ENCODE data around the gene MARCHF9. TPM values are rescaled to one million over a fixed set of nuclear protein-coding genes. Genes with fewer than 3 reads are reported as not detected.

Gene MARCHF9
- total RNA-seq, 2 donors from 2014 or later: 13.6 to 15.8 TPM

GRCh38 chr12:57807285-57807684 lies 52.4 kb downstream of the MARCHF9 start:
- H3K9me3 Mint-ChIP-seq: no peaks in the 10 kb centered on the region
- Histone ChIP-seq H3K9me3 (ENCODE audit: control insufficient read depth, low read length) (no peaks in the 10 kb centered on the region), H3K36me3 (ENCODE audit: control insufficient read depth, insufficient read depth, low read length) (peaks cover 23% of the 10 kb centered on the region), H3K27ac (ENCODE audit: low read depth, low read length) (no peak overlapping the region), H3K4me3 (ENCODE audit: low read length) (no peak overlapping the region), H3K27me3 (ENCODE audit: control insufficient read depth, insufficient read depth, low read length, poor library complexity, severe bottlenecking) (no peaks in the 10 kb centered on the region), H3K4me1 (ENCODE audit: control insufficient read depth, insufficient read depth, low read length) (no peaks in the 10 kb centered on the region), H3K9ac (ENCODE audit: extremely low read depth, low read length, poor library complexity, severe bottlenecking) (no peak overlapping the region)
- 92 to 98% methylated on average over 8 to 9 of the region's 9 CpGs for WGBS, 2 experiments (ENCODE audit: insufficient coverage in 1 of 2, insufficient read length in 1 of 2)
- no peak overlapping the region for H3K4me3 Mint-ChIP-seq
- H3K4me1 Mint-ChIP-seq: no peaks in the 10 kb centered on the region
- DNase-seq: no peak
- no peaks in the 10 kb centered on the region for H3K27me3 Mint-ChIP-seq (ENCODE audit: insufficient read depth)
- H3K36me3 Mint-ChIP-seq (ENCODE audit: low read depth): peaks cover 20% of the 10 kb centered on the region
- no peak for TF ChIP-seq CTCF (conservative IDR thresholded peaks at IDR 0.05)
- H3K27ac Mint-ChIP-seq: no peak overlapping the region

- no peak overlapping the region for H3K4me3 ChIP-seq (ENCODE audit: low read length)
- 91 to 93% methylated on average over 5 of the region's 5 CpGs for WGBS, 2 experiments (ENCODE audit: insufficient coverage in 1 of 2, insufficient read length in 1 of 2)
- no peaks in the 10 kb centered on the region for H3K4me1 Mint-ChIP-seq
- no peaks in the 10 kb centered on the region for H3K4me1 ChIP-seq (ENCODE audit: control insufficient read depth, insufficient read depth, low read length)
- no peak overlapping the region for H3K4me3 Mint-ChIP-seq
- DNase-seq: no peak
- peaks cover 14% of the 10 kb centered on the region for H3K36me3 ChIP-seq (ENCODE audit: control insufficient read depth, insufficient read depth, low read length)
- no peak overlapping the region for H3K27ac Mint-ChIP-seq
- no peak overlapping the region for H3K9ac ChIP-seq (ENCODE audit: extremely low read depth, low read length, poor library complexity, severe bottlenecking)
- H3K9me3 Mint-ChIP-seq: no peaks in the 10 kb centered on the region
- no peak overlapping the region for H3K27ac ChIP-seq (ENCODE audit: low read depth, low read length)
- H3K27me3 Mint-ChIP-seq (ENCODE audit: insufficient read depth): no peaks in the 10 kb centered on the region
- no peak for TF ChIP-seq CTCF (conservative IDR thresholded peaks at IDR 0.05)
- H3K27me3 ChIP-seq (ENCODE audit: control insufficient read depth, insufficient read depth, low read length, poor library complexity, severe bottlenecking): no peaks in the 10 kb centered on the region
- H3K9me3 ChIP-seq (ENCODE audit: control insufficient read depth, low read length): no peaks in the 10 kb centered on the region
- H3K36me3 Mint-ChIP-seq (ENCODE audit: low read depth): peaks cover 19% of the 10 kb centered on the region
These were observed 53.4 kb downstream of the MARCHF9 start for GRCh38 chr12:57808351-57808750.

GRCh38 chr12:57809425-57809824 lies 54.5 kb downstream of the MARCHF9 start:
- Histone ChIP-seq H3K4me3 (ENCODE audit: low read length) (no peak overlapping the region), H3K9ac (ENCODE audit: extremely low read depth, low read length, poor library complexity, severe bottlenecking) (no peak overlapping the region), H3K27me3 (ENCODE audit: control insufficient read depth, insufficient read depth, low read length, poor library complexity, severe bottlenecking) (no peaks in the 10 kb centered on the region), H3K9me3 (ENCODE audit: control insufficient read depth, low read length) (no peaks in the 10 kb centered on the region), H3K4me1 (ENCODE audit: control insufficient read depth, insufficient read depth, low read length) (no peaks in the 10 kb centered on the region), H3K27ac (ENCODE audit: low read depth, low read length) (no peak overlapping the region), H3K36me3 (ENCODE audit: control insufficient read depth, insufficient read depth, low read length) (peaks cover 14% of the 10 kb centered on the region)
- Mint-ChIP-seq H3K4me3 (no peak overlapping the region), H3K4me1 (no peaks in the 10 kb centered on the region), H3K27ac (no peak overlapping the region), H3K27me3 (ENCODE audit: insufficient read depth) (no peaks in the 10 kb centered on the region), H3K36me3 (ENCODE audit: low read depth) (peaks cover 15% of the 10 kb centered on the region), H3K9me3 (no peaks in the 10 kb centered on the region)
- TF ChIP-seq CTCF (conservative IDR thresholded peaks at IDR 0.05): no peak
- DNase-seq: no peak
- 88 to 95% methylated on average over 3 of the region's 3 CpGs for WGBS, 2 experiments (ENCODE audit: insufficient coverage in 1 of 2, insufficient read length in 1 of 2)

Small RNA genes within 50 kb of the gene (microRNA-seq; reads per million reads assigned to microRNA genes)
- not detected for gene MIR6759 (ENCODE audit: borderline microRNAs expressed)

Other genes starting within 250 kb of the MARCHF9 start
- 10 to 100 TPM in 1 of 2 donors, 1 to 10 TPM in 1; 9.9 to 12.4 TPM for gene DDIT3, start 234.6 kb upstream of the MARCHF9 start, total RNA-seq
- 10 to 100 TPM; 49.2 to 88.2 TPM for gene MBD6, start 232.3 kb upstream of the MARCHF9 start, total RNA-seq
- gene DCTN2, start 207.9 kb upstream of the MARCHF9 start, total RNA-seq: 100 to 1,000 TPM; 110 to 114 TPM
- gene KIF5A, start 205.1 kb upstream of the MARCHF9 start, total RNA-seq: 1 to 10 TPM; 2.3 to 4.5 TPM
- gene PIP4K2C, start 163.9 kb upstream of the MARCHF9 start, total RNA-seq: 10 to 100 TPM; 40.9 to 45.5 TPM
- gene DTX3, start 150.3 kb upstream of the MARCHF9 start, total RNA-seq: 10 to 100 TPM; 59.6 to 62.6 TPM
- gene ARHGEF25, start 143.7 kb upstream of the MARCHF9 start, total RNA-seq: 10 to 100 TPM; 12.7 to 20.1 TPM
- gene B4GALNT1, start 121.9 kb upstream of the MARCHF9 start, total RNA-seq: under 1 TPM; 0.49 to 0.66 TPM
- gene OS9, start 61.0 kb upstream of the MARCHF9 start, total RNA-seq: 100 to 1,000 TPM; 108 to 142 TPM
- gene AGAP2, start 16.4 kb upstream of the MARCHF9 start, total RNA-seq: under 1 TPM in 1 of 2 donors, not detected in 1; 0.44 TPM
- gene TSPAN31, start 10.1 kb upstream of the MARCHF9 start, total RNA-seq: 10 to 100 TPM; 21.7 to 27.8 TPM
- gene CDK4, start 2.8 kb upstream of the MARCHF9 start, total RNA-seq: 100 to 1,000 TPM; 144 to 186 TPM
- 1 to 10 TPM; 2.4 to 3.1 TPM for gene CYP27B1, start 12.0 kb downstream of the MARCHF9 start, total RNA-seq
- gene METTL1, start 17.0 kb downstream of the MARCHF9 start, total RNA-seq: 10 to 100 TPM; 26.1 to 28.7 TPM
- 1 to 10 TPM; 3.7 to 5.8 TPM for gene EEF1AKMT3, start 17.5 kb downstream of the MARCHF9 start, total RNA-seq
- gene TSFM, start 27.7 kb downstream of the MARCHF9 start, total RNA-seq: 10 to 100 TPM; 37.7 to 39.9 TPM
- gene AVIL, start 63.6 kb downstream of the MARCHF9 start, total RNA-seq: 1 to 10 TPM in 1 of 2 donors, under 1 TPM in 1; 0.22 to 1.7 TPM
- gene CTDSP2, start 91.6 kb downstream of the MARCHF9 start, total RNA-seq: 100 to 1,000 TPM; 137 to 148 TPM
- 10 to 100 TPM; 10.4 to 11.3 TPM for gene ATP23, start 186.5 kb downstream of the MARCHF9 start, total RNA-seq

All from endodermal cell (in vitro differentiated cells).